ENCODE measurements around the gene CLDN16.

DNA sequence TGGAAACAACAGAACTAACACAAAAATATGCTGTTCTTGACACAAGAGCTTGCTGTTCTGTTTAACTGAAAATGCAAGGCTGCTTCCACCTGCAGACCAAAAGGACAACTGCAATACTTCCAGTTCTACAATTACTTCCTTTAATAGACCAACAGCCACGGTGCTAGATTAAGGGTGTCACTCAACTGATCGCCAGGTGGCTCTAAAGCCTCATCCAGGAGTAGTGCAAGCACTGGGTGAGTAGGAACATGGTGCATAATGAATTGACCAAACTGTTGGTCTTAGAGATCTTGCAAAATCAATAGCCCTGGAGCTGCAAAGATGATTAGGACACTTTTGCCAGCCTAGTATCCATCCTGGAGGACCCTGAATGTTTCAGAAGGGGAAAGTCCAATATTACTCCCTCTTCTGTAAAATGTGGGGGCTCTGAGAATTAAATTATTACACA is 3.6 kb upstream of the CLDN16 start:
- TF ChIP-seq EZH2 (IDR thresholded peaks at IDR 0.05) = no peak
- TF ChIP-seq POLR2A (IDR thresholded peaks at IDR 0.05; ENCODE audit: borderline replicate concordance, extremely low read depth, insufficient read depth, insufficient read length) = no peak
- TF ChIP-seq POLR2AphosphoS5 (IDR thresholded peaks at IDR 0.05; ENCODE audit: low read depth, low read length) = no peak
- TF ChIP-seq, protein P1, sequence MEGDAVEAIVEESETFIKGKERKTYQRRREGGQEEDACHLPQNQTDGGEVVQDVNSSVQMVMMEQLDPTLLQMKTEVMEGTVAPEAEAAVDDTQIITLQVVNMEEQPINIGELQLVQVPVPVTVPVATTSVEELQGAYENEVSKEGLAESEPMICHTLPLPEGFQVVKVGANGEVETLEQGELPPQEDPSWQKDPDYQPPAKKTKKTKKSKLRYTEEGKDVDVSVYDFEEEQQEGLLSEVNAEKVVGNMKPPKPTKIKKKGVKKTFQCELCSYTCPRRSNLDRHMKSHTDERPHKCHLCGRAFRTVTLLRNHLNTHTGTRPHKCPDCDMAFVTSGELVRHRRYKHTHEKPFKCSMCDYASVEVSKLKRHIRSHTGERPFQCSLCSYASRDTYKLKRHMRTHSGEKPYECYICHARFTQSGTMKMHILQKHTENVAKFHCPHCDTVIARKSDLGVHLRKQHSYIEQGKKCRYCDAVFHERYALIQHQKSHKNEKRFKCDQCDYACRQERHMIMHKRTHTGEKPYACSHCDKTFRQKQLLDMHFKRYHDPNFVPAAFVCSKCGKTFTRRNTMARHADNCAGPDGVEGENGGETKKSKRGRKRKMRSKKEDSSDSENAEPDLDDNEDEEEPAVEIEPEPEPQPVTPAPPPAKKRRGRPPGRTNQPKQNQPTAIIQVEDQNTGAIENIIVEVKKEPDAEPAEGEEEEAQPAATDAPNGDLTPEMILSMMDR (IDR thresholded peaks at IDR 0.05 in 2 of 3, conservative IDR thresholded peaks at IDR 0.05 in 1 of 3; ENCODE audit: borderline replicate concordance in 1 of 3, insufficient read depth in 1 of 3, low read depth in 2 of 3, low read length in 2 of 3) = peak; percentile 71 to 98 (median 78)
- no peak for TF ChIP-seq SRF (IDR thresholded peaks at IDR 0.05; ENCODE audit: low read depth)
- TF ChIP-seq YY1 (IDR thresholded peaks at IDR 0.05; ENCODE audit: extremely low read depth, insufficient replicate concordance, low read depth, low read length) = peak; percentile 55
- TF ChIP-seq CEBPB (IDR thresholded peaks at IDR 0.05; ENCODE audit: low read depth) = no peak
- no peak for TF ChIP-seq ZNF274 (IDR thresholded peaks at IDR 0.05; ENCODE audit: low read depth, low read length)
- TF ChIP-seq JUND (IDR thresholded peaks at IDR 0.05) = no peak

All from HCT116 (cell line).